Esophagus muscularis mucosa (tissue), 4 donors: ENCODE data around the gene PTPN7.

ENCODE experiments used
- CTCF ChIP-seq, 3 experiments: fragments of 200-600 bp in 2 of 3; fragments of 450-650 bp in 1 of 3; sonication (generic) in 2 of 3; IDR thresholded peaks; one replicate each; pipeline ENCODE4 v1.5.1; 2017 to 2019; ENCODE audit warnings: antibody characterized with exemption in 3 of 3, mild to moderate bottlenecking in 2 of 3, moderate library complexity in 1 of 3
- EP300 ChIP-seq: sonication (generic); formaldehyde crosslinking; IDR thresholded peaks from one replicate; pipeline ENCODE4 v1.6.1; 2017; ENCODE audit warnings: antibody characterized with exemption
- POLR2AphosphoS5 ChIP-seq, 2 donors: sonication (generic); formaldehyde crosslinking; IDR thresholded peaks; one replicate each; pipeline ENCODE4 v1.6.1; 2017; ENCODE audit warnings: antibody characterized with exemption in 2 of 2

- TF ChIP-seq CTCF (IDR thresholded peaks at IDR 0.05): no peak
- TF ChIP-seq POLR2AphosphoS5 (IDR thresholded peaks at IDR 0.05): peak; percentile 16 to 39
- TF ChIP-seq EP300: no peak
These were observed 28.2 kb downstream of the PTPN7 start for GRCh38 chr1:202131956-202132821.
